ENCODE results near the gene GDE1. TPM values are rescaled to one million over a fixed set of nuclear protein-coding genes. Genes with fewer than 3 reads are reported as not detected.

Gene GDE1
- total RNA-seq, 1 donor from 2014 or later: 111 TPM

- Histone ChIP-seq H3K36me3 (ENCODE audit: control insufficient read depth, insufficient read depth, low read length) (no peaks in the 10 kb centered on the region), H3K27me3 (ENCODE audit: control insufficient read depth, insufficient read depth, low read length) (no peaks in the 10 kb centered on the region), H3K4me3 (ENCODE audit: low read depth, low read length) (no peak overlapping the region)
- no peak for FAIRE-seq
- TF ChIP-seq CTCF (IDR thresholded peaks at IDR 0.05; ENCODE audit: insufficient read depth, low read length, severe bottlenecking): no peak
- peak; percentile 12 for DNase-seq (ENCODE audit: low read depth)
Observed at GRCh38 chr16:19472482-19472881, 49.4 kb downstream of the GDE1 start.

GRCh38 chr16:19468300-19468699 lies 53.6 kb downstream of the GDE1 start:
- Histone ChIP-seq H3K27me3 (ENCODE audit: control insufficient read depth, insufficient read depth, low read length) (no peaks in the 10 kb centered on the region), H3K36me3 (ENCODE audit: control insufficient read depth, insufficient read depth, low read length) (no peaks in the 10 kb centered on the region), H3K4me3 (ENCODE audit: low read depth, low read length) (no peak overlapping the region)
- no peak for FAIRE-seq
- DNase-seq (ENCODE audit: low read depth): no peak
- TF ChIP-seq CTCF (IDR thresholded peaks at IDR 0.05; ENCODE audit: insufficient read depth, low read length, severe bottlenecking): no peak

GRCh38 chr16:19463468-19464315 lies 58.2 kb downstream of the GDE1 start:
- Histone ChIP-seq H3K4me3 (ENCODE audit: low read depth, low read length) (no peak overlapping the region), H3K27me3 (ENCODE audit: control insufficient read depth, insufficient read depth, low read length) (no peaks in the 10 kb centered on the region), H3K36me3 (ENCODE audit: control insufficient read depth, insufficient read depth, low read length) (no peaks in the 10 kb centered on the region)
- DNase-seq (ENCODE audit: low read depth): peak; percentile 32
- FAIRE-seq: no peak
- TF ChIP-seq CTCF (IDR thresholded peaks at IDR 0.05; ENCODE audit: insufficient read depth, low read length, severe bottlenecking): no peak

- FAIRE-seq (no peak), DNase-seq (ENCODE audit: low read depth) (no peak)
- no peaks in the 10 kb centered on the region for H3K27me3 ChIP-seq (ENCODE audit: control insufficient read depth, insufficient read depth, low read length)
- H3K36me3 ChIP-seq (ENCODE audit: control insufficient read depth, insufficient read depth, low read length): no peaks in the 10 kb centered on the region
- no peak for TF ChIP-seq CTCF (IDR thresholded peaks at IDR 0.05; ENCODE audit: insufficient read depth, low read length, severe bottlenecking)
- no peak overlapping the region for H3K4me3 ChIP-seq (ENCODE audit: low read depth, low read length)
Observed at GRCh38 chr16:19460397-19460796, 61.5 kb downstream of the GDE1 start.

- H3K36me3 ChIP-seq (ENCODE audit: control insufficient read depth, insufficient read depth, low read length): no peaks in the 10 kb centered on the region
- no peaks in the 10 kb centered on the region for H3K27me3 ChIP-seq (ENCODE audit: control insufficient read depth, insufficient read depth, low read length)
- TF ChIP-seq CTCF (IDR thresholded peaks at IDR 0.05; ENCODE audit: insufficient read depth, low read length, severe bottlenecking): no peak
- no peak for FAIRE-seq
- DNase-seq (ENCODE audit: low read depth): no peak
- no peak overlapping the region for H3K4me3 ChIP-seq (ENCODE audit: low read depth, low read length)
Observed at GRCh38 chr16:19458722-19459379, 63.0 kb downstream of the GDE1 start.

Other genes with a start within 250 kb of the GDE1 start
- not detected in 2 replicates for gene CLEC19A, start 236.4 kb downstream of the GDE1 start, total RNA-seq
- gene TMC5, start 104.2 kb downstream of the GDE1 start, total RNA-seq: 0.26 and 3.5 TPM in 2 replicates
- gene CCP110, start 1.8 kb upstream of the GDE1 start, total RNA-seq: 3.9 and 10.8 TPM in 2 replicates
- gene VPS35L, start 33.6 kb upstream of the GDE1 start, total RNA-seq: 6.8 and 14.7 TPM in 2 replicates
- 12.5 and 15.0 TPM in 2 replicates for gene KNOP1, start 196.1 kb upstream of the GDE1 start, total RNA-seq
- gene IQCK, start 196.2 kb upstream of the GDE1 start, total RNA-seq: 1.3 and 3.1 TPM in 2 replicates